ENCODE measurements around the gene UBXN11.

Gene UBXN11

GRCh38 chr1:26300578-26301275 lies 5.7 kb downstream of the UBXN11 start:
- H2AFZ ChIP-seq (ENCODE audit: low read depth, low read length, severe bottlenecking) = no peak overlapping the region
- peaks cover 20% of the 10 kb centered on the region for H3K79me2 ChIP-seq (ENCODE audit: insufficient read depth, low read length)
- no peaks in the 10 kb centered on the region for H3K9me3 ChIP-seq (ENCODE audit: insufficient read depth, low read length)
- no peaks in the 10 kb centered on the region for H4K20me1 ChIP-seq (ENCODE audit: low read depth, low read length)
- no peaks in the 10 kb centered on the region for H3K27me3 ChIP-seq (ENCODE audit: low read length)
- H3K9me2 ChIP-seq (replicated peaks; ENCODE audit: insufficient read depth, low read length) = no peaks in the 10 kb centered on the region
- H3K27ac ChIP-seq (ENCODE audit: low read depth, low read length) = no peak overlapping the region
- TF ChIP-seq EZH2phosphoT487 (conservative IDR thresholded peaks at IDR 0.05; ENCODE audit: low read length) = no peak
- no peak for TF ChIP-seq CTCF (IDR thresholded peaks at IDR 0.05; ENCODE audit: insufficient read depth, low read length, poor library complexity, severe bottlenecking)
- no peak overlapping the region for H3K4me3 ChIP-seq (ENCODE audit: insufficient read depth, low read length, poor library complexity, severe bottlenecking)
- H3K9ac ChIP-seq (ENCODE audit: low read length) = no peak overlapping the region
- no peaks in the 10 kb centered on the region for H3K36me3 ChIP-seq (ENCODE audit: low read length)
- no peaks in the 10 kb centered on the region for H3F3A ChIP-seq (ENCODE audit: insufficient read depth)
- H3K4me2 ChIP-seq (ENCODE audit: low read depth, low read length, poor library complexity, severe bottlenecking) = no peak overlapping the region

GRCh38 chr1:26297791-26298124 lies 8.7 kb downstream of the UBXN11 start:
- H3K9me3 ChIP-seq (ENCODE audit: insufficient read depth, low read length) = no peaks in the 10 kb centered on the region
- no peaks in the 10 kb centered on the region for H3K79me2 ChIP-seq (ENCODE audit: insufficient read depth, low read length)
- H3F3A ChIP-seq (ENCODE audit: insufficient read depth) = no peaks in the 10 kb centered on the region
- no peaks in the 10 kb centered on the region for H3K36me3 ChIP-seq (ENCODE audit: low read length)
- H3K27me3 ChIP-seq (ENCODE audit: low read length) = no peaks in the 10 kb centered on the region
- no peak for TF ChIP-seq CTCF (IDR thresholded peaks at IDR 0.05; ENCODE audit: insufficient read depth, low read length, poor library complexity, severe bottlenecking)
- TF ChIP-seq EZH2phosphoT487 (conservative IDR thresholded peaks at IDR 0.05; ENCODE audit: low read length) = no peak
- no peak overlapping the region for H3K4me3 ChIP-seq (ENCODE audit: insufficient read depth, low read length, poor library complexity, severe bottlenecking)
- H3K9me2 ChIP-seq (replicated peaks; ENCODE audit: insufficient read depth, low read length) = no peaks in the 10 kb centered on the region
- no peak overlapping the region for H3K4me2 ChIP-seq (ENCODE audit: low read depth, low read length, poor library complexity, severe bottlenecking)
- no peak overlapping the region for H2AFZ ChIP-seq (ENCODE audit: low read depth, low read length, severe bottlenecking)
- H4K20me1 ChIP-seq (ENCODE audit: low read depth, low read length) = no peaks in the 10 kb centered on the region
- no peak overlapping the region for H3K27ac ChIP-seq (ENCODE audit: low read depth, low read length)
- H3K9ac ChIP-seq (ENCODE audit: low read length) = no peak overlapping the region

- H3K9ac ChIP-seq (ENCODE audit: low read length) = no peak overlapping the region
Observed at GRCh38 chr1:26297057-26297790, 9.2 kb downstream of the UBXN11 start.

More at GRCh38 chr1:26297057-26297790, 9.2 kb downstream of the UBXN11 start:
- Histone ChIP-seq H3K27me3 (ENCODE audit: low read length) (no peaks in the 10 kb centered on the region), H3F3A (ENCODE audit: insufficient read depth) (no peaks in the 10 kb centered on the region), H3K9me2 (replicated peaks; ENCODE audit: insufficient read depth, low read length) (no peaks in the 10 kb centered on the region), H3K36me3 (ENCODE audit: low read length) (no peaks in the 10 kb centered on the region), H3K9me3 (ENCODE audit: insufficient read depth, low read length) (no peaks in the 10 kb centered on the region), H4K20me1 (ENCODE audit: low read depth, low read length) (no peaks in the 10 kb centered on the region), H3K4me3 (ENCODE audit: insufficient read depth, low read length, poor library complexity, severe bottlenecking) (no peak overlapping the region), H2AFZ (ENCODE audit: low read depth, low read length, severe bottlenecking) (no peak overlapping the region), H3K4me2 (ENCODE audit: low read depth, low read length, poor library complexity, severe bottlenecking) (no peak overlapping the region), H3K27ac (ENCODE audit: low read depth, low read length) (no peak overlapping the region), H3K79me2 (ENCODE audit: insufficient read depth, low read length) (no peaks in the 10 kb centered on the region)
- TF ChIP-seq EZH2phosphoT487 (conservative IDR thresholded peaks at IDR 0.05; ENCODE audit: low read length) = no peak
- TF ChIP-seq CTCF (IDR thresholded peaks at IDR 0.05; ENCODE audit: insufficient read depth, low read length, poor library complexity, severe bottlenecking) = no peak
